Hematopoietic multipotent progenitor cell (in vitro differentiated cells): ENCODE results near the gene TENM3. TPM values are rescaled to one million over a fixed set of nuclear protein-coding genes. Genes with fewer than 3 reads are reported as not detected.

ENCODE experiments used
- DNase-seq, 3 donors: peaks; one replicate each; pipeline ENCODE4 v3.0.0-alpha.2; 2011 to 2015; ENCODE audit warnings: low read depth in 2 of 3, low spot score in 2 of 3
- total RNA-seq: library from RNA; depleted of rRNA; stranded (reverse); fragments of >200 nt; gene quantifications from one replicate; pipeline ENCODE4 v1.2.3, GENCODE V29; 2012

TENM3 gene
- total RNA-seq, 1 donor = not detected

DNA sequence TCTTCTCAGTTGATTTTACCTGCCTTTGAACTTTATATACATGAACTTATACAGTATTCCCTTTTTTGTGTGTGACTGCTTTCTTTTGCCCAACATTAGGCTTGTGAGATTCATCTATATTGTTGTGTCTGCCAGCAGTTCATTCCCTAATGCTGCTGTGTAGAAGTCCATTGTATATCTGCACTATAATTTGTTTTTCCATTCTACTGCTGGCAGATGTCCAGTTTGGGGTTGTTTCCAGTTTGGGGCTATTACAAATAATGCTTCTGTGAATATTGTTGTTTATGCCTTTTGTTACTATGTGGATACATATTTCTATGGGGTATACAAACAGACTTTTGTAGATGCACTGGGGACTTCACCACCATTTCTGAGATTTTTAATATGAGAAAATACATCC, 405.6 kb downstream of the TENM3 start:
- no peak for DNase-seq

DNA sequence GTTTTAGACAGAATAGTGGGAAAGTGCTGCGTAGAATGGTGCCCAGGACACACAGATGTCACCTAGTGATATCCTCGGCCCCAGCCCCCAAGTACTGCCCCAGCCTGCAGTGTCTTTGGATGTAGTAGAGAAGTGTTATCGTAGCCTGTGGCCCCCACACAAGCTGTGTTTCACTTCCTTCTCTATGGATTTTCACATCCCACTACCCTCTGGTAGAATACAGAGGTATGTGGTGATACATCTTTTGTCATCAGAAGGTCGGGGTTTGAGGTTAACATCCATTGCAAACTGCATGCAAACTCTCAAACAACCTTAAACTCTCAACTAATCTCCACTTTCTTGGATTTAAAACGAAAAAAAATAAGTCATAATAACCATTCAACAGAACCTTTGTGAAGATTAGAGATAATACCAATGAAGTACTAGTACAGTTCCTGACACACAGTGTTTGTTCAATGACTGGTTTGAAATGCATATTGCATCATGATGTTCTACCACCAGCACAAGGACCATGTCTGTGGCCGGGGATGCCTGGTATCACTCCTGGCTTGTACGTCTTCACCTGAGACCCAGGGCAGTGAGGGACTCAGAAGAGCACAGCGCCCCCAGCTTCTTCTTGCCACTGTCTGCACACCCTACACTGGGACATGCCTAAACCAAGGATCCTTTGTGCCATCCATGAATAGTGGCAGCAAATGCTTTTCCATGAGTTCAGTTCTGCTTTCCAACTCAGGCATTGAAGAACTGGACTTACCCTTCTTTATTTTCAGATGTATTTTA, 406.7 kb downstream of the TENM3 start:
- no peak for DNase-seq

DNA sequence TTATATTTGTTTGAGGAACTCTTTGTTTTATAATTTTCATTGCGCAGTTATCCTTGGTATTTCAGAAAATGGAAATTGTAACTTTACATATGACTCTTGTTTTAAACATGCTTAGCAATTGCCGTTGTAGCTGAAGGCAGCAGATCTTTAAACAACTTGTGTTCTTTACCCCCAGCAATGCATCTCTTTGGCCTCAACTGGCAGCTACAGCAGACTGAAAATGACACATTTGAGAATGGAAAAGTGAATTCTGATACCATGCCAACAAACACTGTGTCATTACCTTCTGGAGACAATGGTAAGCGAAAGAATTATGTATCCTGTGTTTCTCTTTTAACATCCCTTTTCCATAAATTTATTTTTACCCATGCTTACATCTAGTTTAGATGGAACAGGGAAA, 410.4 kb downstream of the TENM3 start:
- no peak for DNase-seq

DNA sequence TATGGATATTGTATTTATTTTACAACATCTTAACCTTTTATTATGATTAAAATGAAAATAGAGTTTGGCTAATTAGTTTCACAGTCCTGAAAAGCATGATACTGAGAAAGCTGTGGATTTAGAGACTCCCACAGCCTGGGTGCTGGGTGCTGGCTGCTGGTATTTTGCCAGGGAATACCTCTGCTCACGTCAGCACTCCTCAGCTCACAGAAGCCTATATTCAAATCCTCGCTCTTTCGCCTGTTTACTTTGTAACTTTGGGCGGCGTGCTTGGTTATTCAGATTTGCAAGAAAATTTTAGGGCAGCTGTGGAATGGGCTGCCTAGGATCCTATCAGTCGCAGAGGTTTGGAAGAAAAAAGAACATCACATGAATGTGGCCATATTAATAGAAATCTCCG, 412.1 kb downstream of the TENM3 start:
- no peak for DNase-seq

DNA sequence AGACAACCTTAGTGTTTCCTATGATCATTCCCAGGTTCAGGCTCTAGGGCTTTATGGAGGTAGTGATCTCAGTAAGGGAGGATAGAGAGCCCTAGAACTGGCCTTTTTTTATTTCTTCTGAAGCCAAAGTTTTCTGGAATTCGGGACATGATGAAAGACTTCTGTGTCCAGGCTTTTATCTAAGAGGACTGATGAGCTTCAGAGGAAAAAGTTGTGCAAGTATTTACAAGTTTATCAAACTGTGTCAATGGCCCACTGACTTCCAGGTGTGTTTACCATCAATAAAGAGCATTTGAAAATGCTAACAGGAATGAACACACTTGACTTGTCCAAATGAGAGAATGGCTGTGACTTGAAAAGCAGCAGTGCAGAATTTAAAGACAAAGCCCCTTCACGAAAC, 419.3 kb downstream of the TENM3 start:
- no peak for DNase-seq

DNA sequence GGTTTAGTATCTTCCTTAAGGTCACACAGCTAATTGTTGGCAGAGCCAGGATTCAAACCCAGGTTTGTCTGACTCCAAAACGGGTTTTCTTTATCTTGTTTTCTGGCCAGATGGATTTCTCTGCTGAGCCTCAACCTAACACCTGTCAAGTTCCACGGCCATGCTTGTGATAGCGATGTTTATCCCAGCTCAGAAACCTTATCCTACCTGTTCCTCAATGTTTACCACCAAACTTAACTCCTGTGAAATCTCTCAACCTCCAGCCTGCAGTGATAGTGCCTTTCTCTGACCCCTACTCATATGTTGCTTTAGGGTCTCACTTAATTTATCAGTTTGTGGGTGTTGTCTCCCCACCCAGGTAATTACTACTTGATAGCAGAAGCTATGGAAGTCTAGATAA, 428.0 kb downstream of the TENM3 start:
- no peak for DNase-seq

DNA sequence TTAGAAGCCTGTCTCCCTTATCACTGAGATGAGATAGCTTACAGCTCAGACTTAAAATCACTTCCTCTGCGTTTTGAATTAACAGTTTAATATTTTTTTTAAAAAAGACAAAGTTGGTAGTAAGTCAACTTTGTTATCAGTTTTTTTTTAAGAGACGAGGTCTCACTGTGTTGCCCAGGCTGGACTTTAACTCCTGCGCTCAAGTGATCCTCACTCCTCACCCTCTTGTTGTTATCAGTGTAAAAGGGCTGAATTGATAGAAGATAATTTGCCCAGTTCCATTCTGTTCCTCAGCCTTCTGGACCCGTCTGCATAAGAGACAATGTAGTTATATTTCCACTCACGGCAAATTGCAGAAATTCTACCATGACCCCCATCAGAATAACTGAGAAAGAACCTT, 428.5 kb downstream of the TENM3 start:
- DNase-seq = no peak

DNA sequence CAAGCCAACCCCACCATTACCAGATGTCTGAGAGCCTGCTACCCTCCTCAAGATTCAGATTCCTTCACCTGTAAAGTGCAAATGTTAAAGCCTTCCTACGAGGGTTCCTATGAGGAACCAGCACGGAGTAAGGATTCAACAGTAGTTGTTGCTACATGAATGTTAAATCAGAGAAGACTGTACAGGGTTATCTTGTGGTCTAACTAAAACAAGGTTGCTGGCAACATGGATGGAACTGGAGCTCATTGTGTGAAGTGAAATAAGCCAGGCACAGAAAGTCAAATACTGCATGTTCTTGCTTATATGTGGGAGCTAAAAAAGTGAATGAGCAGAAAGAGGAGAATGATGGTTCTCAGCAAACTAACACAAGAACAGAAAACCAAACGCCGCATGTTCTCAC, 435.4 kb downstream of the TENM3 start:
- DNase-seq = no peak

DNA sequence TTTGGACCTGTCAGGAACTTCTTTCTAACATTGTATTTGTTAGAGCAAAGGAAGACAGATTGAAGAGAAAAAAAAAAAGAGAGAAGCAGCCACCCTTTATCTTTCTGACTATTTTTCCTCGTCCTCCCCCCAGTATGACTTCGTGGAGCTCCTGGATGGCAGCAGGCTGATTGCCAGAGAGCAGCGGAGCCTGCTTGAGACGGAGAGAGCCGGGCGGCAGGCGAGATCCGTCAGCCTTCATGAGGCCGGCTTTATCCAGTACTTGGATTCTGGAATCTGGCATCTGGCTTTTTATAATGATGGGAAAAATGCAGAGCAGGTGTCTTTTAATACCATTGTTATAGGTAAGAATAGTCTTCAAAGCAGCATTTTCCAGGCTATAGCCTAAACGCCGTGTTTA, 436.3 kb downstream of the TENM3 start:
- no peak for DNase-seq

DNA sequence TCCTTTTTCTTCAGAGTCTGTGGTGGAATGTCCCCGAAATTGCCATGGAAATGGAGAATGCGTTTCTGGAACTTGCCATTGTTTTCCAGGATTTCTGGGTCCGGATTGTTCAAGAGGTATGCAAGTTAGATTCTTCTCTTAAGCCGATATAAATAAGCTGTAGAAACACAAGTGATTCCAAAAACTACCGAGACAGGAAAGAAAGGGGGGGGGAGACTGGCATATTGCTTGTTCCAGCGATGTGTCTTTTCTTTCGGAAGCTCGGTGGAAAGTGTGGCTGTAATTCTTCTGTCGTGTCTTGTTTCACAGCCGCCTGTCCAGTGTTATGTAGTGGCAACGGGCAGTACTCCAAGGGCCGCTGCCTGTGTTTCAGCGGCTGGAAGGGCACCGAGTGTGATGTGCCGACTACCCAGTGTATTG, 437.0 kb downstream of the TENM3 start:
- no peak for DNase-seq

DNA sequence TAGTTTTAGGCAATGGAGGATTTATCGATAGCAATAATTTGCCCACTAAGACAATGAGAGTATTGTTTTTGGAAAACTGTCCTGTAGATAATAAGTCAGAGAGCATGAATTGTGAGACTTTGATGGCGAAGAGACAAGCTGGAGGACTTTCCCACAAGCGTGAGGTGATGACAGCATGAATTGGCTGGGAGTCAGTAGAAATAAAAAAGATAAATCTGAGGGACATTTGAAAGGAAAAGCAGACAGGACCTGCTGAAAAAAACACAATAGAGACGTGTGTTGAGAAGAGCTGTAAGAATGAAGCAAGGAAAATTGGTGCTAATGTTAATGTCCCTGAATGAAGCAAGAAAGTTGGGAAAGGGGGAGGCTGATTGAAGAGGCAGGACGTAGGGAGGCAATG, 440.5 kb downstream of the TENM3 start:
- DNase-seq = no peak

DNA sequence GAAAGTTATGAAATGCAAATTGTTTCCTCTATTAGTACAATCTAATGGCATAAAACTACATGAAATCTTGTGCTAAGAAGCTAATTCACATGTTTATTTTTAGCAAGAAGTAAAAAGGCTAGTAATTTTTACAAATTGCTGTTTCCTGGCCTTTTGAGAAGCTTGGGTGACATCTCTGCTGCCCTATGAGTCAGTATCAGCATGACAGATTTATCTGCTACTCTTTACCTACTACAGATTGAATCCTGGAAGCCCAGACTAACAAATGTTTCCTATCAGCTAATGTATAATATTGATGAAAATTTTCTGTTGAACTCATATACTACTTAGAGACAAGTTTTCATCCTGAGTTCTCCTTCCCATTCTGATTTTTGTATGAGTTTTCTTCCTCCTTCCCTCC, 441.6 kb downstream of the TENM3 start:
- no peak for DNase-seq

DNA sequence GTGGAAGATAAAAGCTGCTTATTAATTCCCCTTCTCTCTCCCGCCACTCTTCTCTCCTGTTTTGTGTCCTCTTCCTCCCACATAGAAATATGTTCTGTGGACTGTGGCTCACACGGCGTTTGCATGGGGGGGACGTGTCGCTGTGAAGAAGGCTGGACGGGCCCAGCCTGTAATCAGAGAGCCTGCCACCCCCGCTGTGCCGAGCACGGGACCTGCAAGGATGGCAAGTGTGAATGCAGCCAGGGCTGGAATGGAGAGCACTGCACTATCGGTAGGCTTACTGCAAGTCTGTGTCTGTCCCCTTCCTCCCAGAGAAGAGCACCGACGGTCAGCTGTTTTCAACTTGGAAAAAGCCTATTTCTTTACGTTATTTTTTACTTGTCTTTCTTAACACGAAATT, 444.9 kb downstream of the TENM3 start:
- DNase-seq = no peak

DNA sequence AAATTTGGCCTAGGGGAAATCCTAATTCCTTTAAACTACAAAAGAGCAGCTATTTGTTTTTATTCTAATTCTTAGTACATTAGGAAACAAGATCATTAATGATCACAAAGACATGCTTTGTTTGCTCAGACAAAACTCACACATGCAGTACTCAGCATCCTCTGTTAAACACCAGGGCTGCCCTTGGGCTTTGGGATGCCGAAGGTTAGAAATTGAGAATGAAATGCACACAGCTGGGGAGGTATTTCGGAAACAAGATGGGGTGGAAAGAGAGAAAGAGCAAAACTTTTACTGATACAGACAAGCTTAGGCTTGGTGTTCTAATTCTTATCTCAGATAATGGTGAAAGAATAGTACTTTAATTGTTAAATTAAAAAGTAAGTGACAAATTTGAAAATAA, 451.3 kb downstream of the TENM3 start:
- no peak for DNase-seq

DNA sequence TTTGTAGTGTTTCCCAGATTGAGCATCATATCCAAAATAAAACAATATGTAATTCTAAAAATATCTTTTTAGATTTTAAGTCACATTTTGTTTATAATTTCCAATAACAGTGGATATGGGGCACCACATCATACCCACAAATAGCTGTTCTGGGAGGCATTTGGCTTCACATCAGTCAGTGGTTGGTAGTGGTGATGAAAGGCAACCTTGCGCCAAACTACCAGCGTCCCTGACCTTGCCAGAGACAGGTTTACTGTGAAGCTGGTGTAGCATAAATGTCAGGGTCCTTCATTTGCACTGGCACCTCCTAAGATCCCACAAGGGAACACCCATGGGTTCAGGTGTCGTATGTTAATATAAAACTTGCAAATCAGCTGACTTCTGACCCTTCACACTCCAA, 451.8 kb downstream of the TENM3 start:
- DNase-seq = no peak

DNA sequence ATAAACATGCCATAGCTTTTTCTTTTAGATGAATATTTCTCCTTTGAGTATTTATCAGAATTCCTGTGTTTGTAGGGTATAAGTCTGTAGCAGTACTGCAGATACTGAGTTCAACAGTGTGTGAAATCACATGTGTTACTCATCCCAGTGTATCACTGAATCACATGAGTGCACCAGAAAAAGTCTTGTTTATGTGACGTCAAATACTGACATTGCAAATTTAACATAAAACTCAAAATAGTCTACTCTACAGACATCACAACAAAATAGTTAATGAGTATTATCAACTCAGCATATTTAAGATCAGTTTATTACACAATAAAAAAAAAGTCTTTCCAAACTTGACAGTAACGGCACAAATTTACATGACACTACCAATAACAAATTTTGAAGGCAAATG, 452.6 kb downstream of the TENM3 start:
- no peak for DNase-seq

DNA sequence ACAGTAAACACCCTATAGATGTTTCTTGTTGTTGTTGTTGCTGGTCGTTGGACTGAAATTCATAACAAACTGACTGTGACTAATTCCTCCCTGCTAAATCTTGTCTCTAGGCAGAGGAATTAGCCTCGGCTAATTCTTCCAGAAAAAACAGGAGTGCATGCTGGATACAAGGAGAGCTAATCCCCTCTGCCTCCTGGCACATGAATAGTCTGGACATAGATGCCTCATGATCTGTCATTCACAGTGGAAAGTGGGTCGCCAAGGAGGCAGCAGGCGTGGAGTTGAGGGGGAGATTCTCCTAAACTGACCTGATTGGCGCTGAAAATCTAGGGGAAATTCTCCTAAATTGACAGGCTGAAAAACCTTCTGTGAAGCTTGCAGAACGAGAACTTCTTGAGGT, 453.9 kb downstream of the TENM3 start:
- no peak for DNase-seq

DNA sequence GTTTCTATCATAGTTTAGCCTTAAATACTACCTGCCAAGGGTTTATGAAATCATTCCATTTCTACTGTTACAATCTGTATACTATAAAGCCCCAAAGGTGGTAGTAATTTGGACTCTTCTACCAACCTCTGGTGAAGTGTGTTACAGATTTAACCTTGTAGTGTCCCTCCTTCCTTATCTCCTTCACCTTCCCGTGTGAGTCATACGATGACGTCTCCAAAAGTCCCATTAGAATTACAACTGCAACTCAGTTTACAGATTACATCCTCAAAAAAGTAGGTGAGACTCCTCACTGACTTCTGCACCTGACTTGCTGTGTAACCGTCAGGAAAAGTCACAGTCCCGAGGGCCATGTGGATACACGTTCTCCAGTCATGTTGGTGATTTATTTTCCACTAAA, 455.0 kb downstream of the TENM3 start:
- no peak for DNase-seq

DNA sequence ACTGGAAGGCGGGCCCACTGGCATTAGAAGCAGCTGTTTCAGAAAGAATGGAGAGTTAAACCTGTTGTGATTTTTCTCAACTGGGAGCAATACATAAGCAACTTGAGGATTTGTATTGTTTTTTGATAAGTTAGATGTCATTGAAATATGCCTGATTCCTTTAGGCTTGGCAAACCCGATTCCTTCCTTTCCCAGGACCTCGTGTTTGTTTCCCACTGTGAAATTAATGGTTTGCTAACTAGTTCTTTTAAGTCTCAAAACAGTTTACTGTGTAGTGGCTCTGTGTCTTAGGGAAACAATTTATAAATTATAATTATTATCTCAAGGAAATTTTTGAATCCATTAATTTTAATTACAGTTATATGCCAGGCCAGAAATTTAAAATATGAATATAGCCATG, 456.0 kb downstream of the TENM3 start:
- no peak for DNase-seq

DNA sequence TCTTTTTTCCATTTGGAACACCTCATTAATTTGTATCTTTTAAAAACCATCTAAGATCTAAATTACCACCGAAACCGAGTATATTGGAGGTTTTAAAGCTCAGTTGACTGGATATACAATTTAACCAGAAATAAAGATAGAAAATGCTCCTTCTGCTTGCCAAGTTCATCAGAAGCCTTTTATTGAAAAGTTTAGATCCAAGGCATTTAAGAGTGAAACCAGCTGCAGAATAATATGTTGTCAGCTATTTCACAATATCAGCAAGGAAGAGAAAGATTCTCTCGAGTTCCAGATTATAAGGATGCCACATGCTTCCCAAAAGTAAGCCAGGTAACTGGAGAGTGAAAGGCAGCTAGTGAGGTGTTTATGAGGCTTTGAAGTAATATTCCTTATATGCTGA, 456.6 kb downstream of the TENM3 start:
- no peak for DNase-seq

DNA sequence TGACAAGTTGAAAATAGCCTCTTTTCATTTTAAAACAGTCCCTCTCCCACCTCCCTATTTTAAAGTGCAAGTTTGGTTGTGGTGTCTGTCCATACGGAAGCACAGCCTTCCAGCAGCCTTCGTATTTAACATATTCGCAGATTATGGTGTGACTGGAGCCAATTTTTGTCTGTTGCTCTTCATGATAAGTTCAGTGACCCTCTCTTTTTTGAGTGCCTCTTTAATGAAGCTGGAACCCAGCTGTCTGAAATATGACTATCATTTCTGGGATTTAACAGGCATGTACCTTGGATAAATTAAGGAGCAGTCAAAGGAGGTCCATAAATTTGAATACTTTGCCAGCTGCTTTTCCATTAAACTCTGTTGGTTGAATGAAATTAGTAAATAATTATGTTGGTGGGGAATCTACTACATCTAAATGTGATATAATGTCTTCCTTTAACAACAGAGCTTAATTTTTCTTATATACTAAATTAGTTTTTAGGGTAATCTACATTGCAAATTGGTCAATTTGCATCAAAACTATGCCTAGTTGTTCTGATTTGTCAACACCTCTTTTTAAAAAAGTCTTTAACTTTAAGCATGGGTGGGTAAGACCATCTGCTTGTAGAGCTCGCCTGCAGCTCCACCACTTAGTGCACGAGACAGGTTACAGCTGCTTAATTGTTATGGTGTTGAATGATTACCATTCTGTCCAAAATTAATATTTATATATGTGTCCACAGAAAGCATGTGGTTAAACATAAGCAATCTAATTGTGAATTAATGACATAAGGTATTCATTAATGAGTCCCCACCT, 457.4 kb downstream of the TENM3 start:
- DNase-seq = no peak

DNA sequence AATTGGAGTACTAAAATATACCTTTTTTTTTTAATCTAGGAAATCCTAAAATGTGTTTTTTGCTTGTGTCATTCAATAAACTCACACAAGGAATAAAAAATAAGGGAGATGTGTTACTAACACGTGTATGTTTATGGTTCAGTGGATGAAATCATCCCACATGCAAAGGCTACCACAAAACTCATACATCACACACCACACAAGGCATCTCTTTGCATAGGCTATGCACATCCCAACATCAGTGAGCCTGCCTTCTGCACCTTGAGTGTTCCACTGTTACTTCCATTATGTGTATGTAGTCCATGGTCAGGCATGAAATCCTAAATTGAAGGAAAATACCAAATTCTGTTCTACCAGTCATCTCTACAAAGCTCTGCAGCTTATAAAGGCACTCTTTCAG, 460.9 kb downstream of the TENM3 start:
- DNase-seq = no peak
